Duodenal mucosa (tissue), 2 donors: ENCODE data around the gene SH3BGRL2.
"Not testable (repeated sequence)": the region's sequence is repeated elsewhere in the genome, so short reads cannot be mapped to it uniquely, and the experiment has no call there.

ENCODE experiments used
- H3K27ac ChIP-seq: one replicate; pipeline ENCODE4 v1.7.0; 2013; ENCODE audit warnings: low read depth, low read length
- H3K27me3 ChIP-seq, 2 donors: one replicate each; pipeline ENCODE4 v1.7.0; 2013; ENCODE audit warnings: low read length in 2 of 2, control low read depth in 1 of 2; ENCODE audit not compliant: insufficient read depth in 2 of 2, control insufficient read depth in 1 of 2
- H3K36me3 ChIP-seq, 2 donors: one replicate each; pipeline ENCODE4 v1.7.0; 2013; ENCODE audit warnings: low read length in 2 of 2, control low read depth in 1 of 2; ENCODE audit not compliant: insufficient read depth in 2 of 2, control insufficient read depth in 1 of 2
- H3K4me1 ChIP-seq, 2 donors: one replicate each; pipeline ENCODE4 v1.7.0; 2013; ENCODE audit warnings: low read length in 2 of 2, control low read depth in 1 of 2; ENCODE audit not compliant: insufficient read depth in 2 of 2, control insufficient read depth in 1 of 2
- H3K4me3 ChIP-seq, 2 donors: one replicate each; pipeline ENCODE4 v1.7.0; 2013; ENCODE audit warnings: low read length in 2 of 2, low read depth in 1 of 2
- H3K9ac ChIP-seq, 2 donors: one replicate each; pipeline ENCODE4 v1.7.0; 2013; ENCODE audit warnings: low read length in 2 of 2, low read depth in 1 of 2
- H3K9me3 ChIP-seq, 2 donors: one replicate each; pipeline ENCODE4 v1.7.0; 2013; ENCODE audit warnings: low read length in 2 of 2, control low read depth in 1 of 2; ENCODE audit not compliant: control insufficient read depth in 1 of 2

The SH3BGRL2 gene

GRCh38 chr6:79613912-79614311, 17.2 kb upstream of the SH3BGRL2 start:
- no peak overlapping the region for H3K4me3 ChIP-seq
- H3K27ac ChIP-seq = no peak overlapping the region
- H3K27me3 ChIP-seq = no peaks in the 10 kb centered on the region
- no peaks in the 10 kb centered on the region for H3K36me3 ChIP-seq
- H3K4me1 ChIP-seq = peaks cover 16 to 21% of the 10 kb centered on the region in 2 donors
- H3K9me3 ChIP-seq = no peaks in the 10 kb centered on the region
- H3K9ac ChIP-seq = no peak overlapping the region

- Histone ChIP-seq H3K9me3 (no peaks in the 10 kb centered on the region), H3K27me3 (no peaks in the 10 kb centered on the region), H3K4me3 (no peak overlapping the region), H3K36me3 (no peaks in the 10 kb centered on the region), H3K27ac (no peak overlapping the region), H3K4me1 (peaks cover 14 to 15% of the 10 kb centered on the region in 2 donors), H3K9ac (no peak overlapping the region)
Observed at GRCh38 chr6:79614326-79615305, 16.5 kb upstream of the SH3BGRL2 start.

GRCh38 chr6:79617518-79617941, 13.6 kb upstream of the SH3BGRL2 start:
- Histone ChIP-seq H3K4me1 (peaks cover 9 to 14% of the 10 kb centered on the region in 2 donors), H3K9ac (no peak overlapping the region), H3K4me3 (no peak overlapping the region), H3K36me3 (no peaks in the 10 kb centered on the region), H3K27me3 (no peaks in the 10 kb centered on the region), H3K27ac (no peak overlapping the region), H3K9me3 (no peaks in the 10 kb centered on the region)

GRCh38 chr6:79618425-79618824, 12.7 kb upstream of the SH3BGRL2 start:
- not testable (repeated sequence) for H3K27ac ChIP-seq, H3K27me3 ChIP-seq, H3K4me3 ChIP-seq, H3K9ac ChIP-seq, H3K36me3 ChIP-seq, H3K9me3 ChIP-seq
- peaks cover 9 to 10% of the 10 kb centered on the region in 2 donors for H3K4me1 ChIP-seq

GRCh38 chr6:79621579-79621978, 9.6 kb upstream of the SH3BGRL2 start:
- no peaks in the 10 kb centered on the region for H3K27me3 ChIP-seq
- no peak overlapping the region for H3K9ac ChIP-seq
- H3K36me3 ChIP-seq = no peaks in the 10 kb centered on the region
- no peak overlapping the region for H3K4me3 ChIP-seq
- no peak overlapping the region for H3K27ac ChIP-seq
- peaks cover 0 to 11% of the 10 kb centered on the region in 2 donors for H3K4me1 ChIP-seq
- no peaks in the 10 kb centered on the region for H3K9me3 ChIP-seq

- no peaks in the 10 kb centered on the region for H3K36me3 ChIP-seq
- H3K27ac ChIP-seq = no peak overlapping the region
- H3K4me3 ChIP-seq = no peak overlapping the region
- H3K9ac ChIP-seq = no peak overlapping the region
- no peaks in the 10 kb centered on the region for H3K27me3 ChIP-seq
- H3K9me3 ChIP-seq = no peaks in the 10 kb centered on the region
- peaks cover 0 to 11% of the 10 kb centered on the region in 2 donors for H3K4me1 ChIP-seq
Observed at GRCh38 chr6:79622364-79622763, 8.8 kb upstream of the SH3BGRL2 start.

GRCh38 chr6:79623106-79623505, 8.0 kb upstream of the SH3BGRL2 start:
- H3K36me3 ChIP-seq = no peaks in the 10 kb centered on the region
- no peaks in the 10 kb centered on the region for H3K9me3 ChIP-seq
- no peak overlapping the region for H3K4me3 ChIP-seq
- peaks cover 0 to 11% of the 10 kb centered on the region in 2 donors for H3K4me1 ChIP-seq
- H3K9ac ChIP-seq = no peak overlapping the region
- no peak overlapping the region for H3K27ac ChIP-seq
- no peaks in the 10 kb centered on the region for H3K27me3 ChIP-seq

GRCh38 chr6:79625746-79626145, 5.4 kb upstream of the SH3BGRL2 start:
- no peak overlapping the region for H3K4me3 ChIP-seq
- no peaks in the 10 kb centered on the region for H3K27me3 ChIP-seq
- no peak overlapping the region for H3K27ac ChIP-seq
- H3K9ac ChIP-seq = no peak overlapping the region
- no peaks in the 10 kb centered on the region for H3K36me3 ChIP-seq
- peaks cover 0 to 23% of the 10 kb centered on the region in 2 donors for H3K4me1 ChIP-seq
- H3K9me3 ChIP-seq = no peaks in the 10 kb centered on the region

GRCh38 chr6:79626811-79627210, 4.3 kb upstream of the SH3BGRL2 start:
- Histone ChIP-seq H3K9ac (no peak overlapping the region), H3K9me3 (no peaks in the 10 kb centered on the region), H3K4me1 (peaks cover 0 to 23% of the 10 kb centered on the region in 2 donors), H3K36me3 (no peaks in the 10 kb centered on the region), H3K4me3 (no peak overlapping the region), H3K27me3 (no peaks in the 10 kb centered on the region), H3K27ac (no peak overlapping the region)

- no peak overlapping the region for H3K27ac ChIP-seq
- H3K4me3 ChIP-seq = no peak overlapping the region
- peaks cover 0 to 19% of the 10 kb centered on the region in 2 donors for H3K4me1 ChIP-seq
- no peaks in the 10 kb centered on the region for H3K27me3 ChIP-seq
- H3K9ac ChIP-seq = no peak overlapping the region
- no peaks in the 10 kb centered on the region for H3K9me3 ChIP-seq
- no peaks in the 10 kb centered on the region for H3K36me3 ChIP-seq
Observed at GRCh38 chr6:79627422-79627821, 3.7 kb upstream of the SH3BGRL2 start.
